PC-9 (cell line): ENCODE data around the gene ST8SIA1. TPM values are rescaled to one million over a fixed set of nuclear protein-coding genes. Genes with fewer than 3 reads are reported as not detected.

ENCODE experiments used
- BruUV-seq: library from RNA; stranded (reverse); fragments of 400-500 nt; replicated peaks from 2 replicates; lab custom pipeline; 2021; lab: Mats Ljungman, UMichigan
- CTCF ChIA-PET: fragments of 300-600 bp; sonication (Branson Sonifier 250); formaldehyde crosslinking; loops from one replicate; lab custom pipeline; 2022; ENCODE audit warnings: antibody characterized with exemption; lab: Charles Lee
- POLR2A ChIA-PET: fragments of 300-600 bp; sonication (Branson Sonifier 250); formaldehyde crosslinking; loops from one replicate; lab custom pipeline; 2022; ENCODE audit warnings: antibody characterized with exemption; ENCODE audit not compliant: unreplicated experiment; lab: Charles Lee
- DNase-seq, 2 experiments: peaks; one replicate each; pipeline versions ENCODE4 v3.0.0 to v3.0.0-alpha.2; 2015 to 2022; ENCODE audit warnings: mixed read lengths in 1 of 2
- H2AFZ ChIP-seq: fragments of 200-600 bp; sonication (generic); 2 replicates; pipeline ENCODE4 v1.8.1; 2017; ENCODE audit warnings: antibody characterized with exemption
- H3F3A ChIP-seq: fragments of 200-600 bp; sonication (generic); 2 replicates; pipeline ENCODE4 v1.8.1; 2017; ENCODE audit warnings: antibody characterized with exemption, mild to moderate bottlenecking, low read depth; ENCODE audit not compliant: insufficient read depth
- H3K27ac ChIP-seq: fragments of 200-600 bp; sonication (generic); 2 replicates; pipeline ENCODE4 v1.6.1; 2016; ENCODE audit warnings: mixed run types
- H3K27me3 ChIP-seq: fragments of 200-600 bp; sonication (generic); 2 replicates; pipeline ENCODE4 v1.6.1; 2016; ENCODE audit warnings: low read depth, mixed run types; ENCODE audit not compliant: insufficient read depth
- H3K36me3 ChIP-seq: fragments of 200-600 bp; sonication (generic); 2 replicates; pipeline ENCODE4 v1.6.1; 2016; ENCODE audit warnings: low read depth, mixed run types
- H3K4me1 ChIP-seq: fragments of 200-600 bp; sonication (generic); replicated peaks from 2 replicates; pipeline ENCODE4 v1.6.1; 2016; ENCODE audit warnings: mixed run types; ENCODE audit not compliant: insufficient read depth
- H3K4me2 ChIP-seq: fragments of 200-600 bp; sonication (generic); 2 replicates; pipeline ENCODE4 v1.6.1; 2017; ENCODE audit warnings: mixed run types
- H3K4me3 ChIP-seq: fragments of 200-600 bp; sonication (generic); 2 replicates; pipeline ENCODE4 v1.6.1; 2016; ENCODE audit warnings: mixed run types
- H3K79me2 ChIP-seq: fragments of 200-600 bp; sonication (generic); 2 replicates; pipeline ENCODE4 v1.6.1; 2017; ENCODE audit warnings: low read depth, mixed run types
- H3K9me2 ChIP-seq: fragments of 200-600 bp; sonication (generic); 2 replicates; pipeline ENCODE4 v1.8.1; 2017; ENCODE audit warnings: mild to moderate bottlenecking; ENCODE audit not compliant: insufficient read depth
- H3K9me3 ChIP-seq: fragments of 200-600 bp; sonication (generic); 2 replicates; pipeline ENCODE4 v1.8.1; 2016; ENCODE audit warnings: low read depth; ENCODE audit not compliant: insufficient read depth
- H4K20me1 ChIP-seq: fragments of 200-600 bp; sonication (generic); 2 replicates; pipeline ENCODE4 v1.8.1; 2017; ENCODE audit not compliant: insufficient read depth
- CTCF ChIP-seq: fragments of 200-600 bp; sonication (generic); conservative IDR thresholded peaks from 2 replicates; pipeline ENCODE4 v1.6.1; 2017; ENCODE audit warnings: mixed run types, antibody characterized with exemption, mild to moderate bottlenecking, moderate library complexity
- EZH2 ChIP-seq: fragments of 200-600 bp; sonication (generic); IDR thresholded peaks from 2 replicates; pipeline ENCODE4 v1.8.0; 2017; ENCODE audit warnings: antibody characterized with exemption, low read depth
- intact Hi-C: fragments of 100-400 bp; cut with micrococcal nuclease; formaldehyde crosslinking; loops from one replicate; pipeline ENCODE4 v1.10.0; 2022; ENCODE audit not compliant: unreplicated experiment
- total RNA-seq: library from RNA; stranded (reverse); gene quantifications from 2 replicates; pipeline ENCODE4 v1.2.3, GENCODE V29; 2021

ST8SIA1 gene
- total RNA-seq, 1 experiment from 2014 or later: 3.1 TPM

- ChIA-PET CTCF (no interaction called here), POLR2A (no interaction called here)
- Histone ChIP-seq H3K9me2 (no peaks in the 10 kb centered on the region), H3K4me3 (no peak overlapping the region), H3K9me3 (no peaks in the 10 kb centered on the region), H3K4me2 (no peak overlapping the region), H4K20me1 (no peaks in the 10 kb centered on the region), H3K36me3 (no peaks in the 10 kb centered on the region), H3K27ac (no peak overlapping the region), H3K79me2 (no peaks in the 10 kb centered on the region), H2AFZ (no peak overlapping the region), H3F3A (no peaks in the 10 kb centered on the region), H3K27me3 (no peaks in the 10 kb centered on the region), H3K4me1 (peaks cover 9% of the 10 kb centered on the region)
- TF ChIP-seq CTCF (no peak), EZH2 (no peak)
- intact Hi-C loops: no loop called here
- no TSS peak for BruUV-seq
- DNase-seq: no peak
Observed at GRCh38 chr12:22266101-22266500, 68.4 kb downstream of the ST8SIA1 start.

DNA sequence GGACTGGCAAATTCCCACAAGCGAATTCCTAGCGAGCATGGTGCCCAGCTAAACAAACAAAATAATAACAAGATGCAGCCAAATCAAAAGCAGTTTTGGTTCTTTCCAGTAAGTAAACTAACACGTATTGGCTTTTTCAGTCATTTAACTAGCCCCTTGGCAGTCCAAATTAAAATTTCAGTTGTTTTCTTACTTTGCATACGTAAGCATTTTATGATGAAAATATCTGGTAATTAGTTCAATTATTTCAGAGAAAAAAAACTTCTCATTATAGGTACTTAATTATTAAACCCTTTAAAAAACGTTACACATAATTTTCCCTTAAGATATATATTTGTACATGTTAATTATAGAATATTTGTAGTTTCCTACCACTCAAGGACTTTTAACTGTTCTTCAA, 70.1 kb downstream of the ST8SIA1 start:
- no peaks in the 10 kb centered on the region for H3F3A ChIP-seq
- intact Hi-C loops: no loop called here
- POLR2A ChIA-PET: no interaction called here

GRCh38 chr12:22262309-22262708, 72.2 kb downstream of the ST8SIA1 start:
- H3K9me3 ChIP-seq: no peaks in the 10 kb centered on the region
- CTCF ChIA-PET: no interaction called here
- POLR2A ChIA-PET: no interaction called here
- no peak for DNase-seq
- no peaks in the 10 kb centered on the region for H3K9me2 ChIP-seq
- no peak overlapping the region for H3K4me3 ChIP-seq
- no peaks in the 10 kb centered on the region for H3K27me3 ChIP-seq
- BruUV-seq: no TSS peak
- no peaks in the 10 kb centered on the region for H3K36me3 ChIP-seq
- TF ChIP-seq EZH2 (no peak), CTCF (no peak)
- no peaks in the 10 kb centered on the region for H3F3A ChIP-seq
- no peak overlapping the region for H3K27ac ChIP-seq
- H4K20me1 ChIP-seq: no peaks in the 10 kb centered on the region
- H3K79me2 ChIP-seq: no peaks in the 10 kb centered on the region
- H3K4me1 ChIP-seq: peaks cover 3% of the 10 kb centered on the region; the same call in 1 of the 2 replicates
- no peak overlapping the region for H2AFZ ChIP-seq
- intact Hi-C loops: no loop called here
- no peak overlapping the region for H3K4me2 ChIP-seq

More for the DNA sequence above, 70.1 kb downstream of the ST8SIA1 start:
- Histone ChIP-seq H3K4me2 (no peak overlapping the region), H3K36me3 (no peaks in the 10 kb centered on the region), H3K27ac (no peak overlapping the region), H4K20me1 (no peaks in the 10 kb centered on the region), H2AFZ (no peak overlapping the region), H3K4me3 (no peak overlapping the region), H3K4me1 (peaks cover 3% of the 10 kb centered on the region; the same call in 1 of the 2 replicates), H3K9me3 (no peaks in the 10 kb centered on the region), H3K79me2 (no peaks in the 10 kb centered on the region), H3K9me2 (no peaks in the 10 kb centered on the region), H3K27me3 (no peaks in the 10 kb centered on the region)
- CTCF ChIA-PET: no interaction called here
- no TSS peak for BruUV-seq
- TF ChIP-seq EZH2 (no peak), CTCF (no peak)
- DNase-seq: no peak
